Kidney (tissue), 14 donors: Measurements from ENCODE around the gene CLMN. TPM values are rescaled to one million over a fixed set of nuclear protein-coding genes. Genes with fewer than 3 reads are reported as not detected.

Source experiments
- DNase-seq, 5 donors: peaks; one replicate each; pipeline ENCODE4 v3.0.0-alpha.2; 2013 to 2020
- FAIRE-seq: peaks from 2 replicates; lab custom pipeline; 2012; peaks lifted over from hg19 to GRCh38; lab: Jason Lieb, UNC
- H3K27ac ChIP-seq, 2 donors: one replicate each; pipeline ENCODE4 v1.7.0; 2013; ENCODE audit warnings: low read depth in 2 of 2, low read length in 2 of 2, inconsistent platforms in 1 of 2
- H3K27me3 ChIP-seq: one replicate; pipeline ENCODE4 v1.7.1; 2013; ENCODE audit warnings: low read length, inconsistent platforms; ENCODE audit not compliant: control insufficient read depth, insufficient read depth
- H3K36me3 ChIP-seq, 3 donors: one replicate each; pipeline versions ENCODE4 v1.7.0 to v1.7.1; 2013; ENCODE audit warnings: low read length in 3 of 3, control low read depth in 1 of 3, inconsistent platforms in 1 of 3; ENCODE audit not compliant: insufficient read depth in 3 of 3, control insufficient read depth in 2 of 3
- H3K4me1 ChIP-seq, 3 donors: one replicate each; pipeline versions ENCODE4 v1.7.0 to v1.7.1; 2013; ENCODE audit warnings: low read length in 3 of 3, inconsistent platforms in 1 of 3, low read depth in 1 of 3; ENCODE audit not compliant: control insufficient read depth in 2 of 3, insufficient read depth in 2 of 3
- H3K4me3 ChIP-seq, 3 donors: one replicate each; pipeline versions ENCODE4 v1.7.0 to v1.8.1; 2013; ENCODE audit warnings: low read length in 3 of 3, control low read depth in 1 of 3, inconsistent platforms in 1 of 3
- H3K9ac ChIP-seq, 3 donors: one replicate each; pipeline versions ENCODE4 v1.7.0 to v1.7.1; 2013; ENCODE audit warnings: low read length in 3 of 3, control low read depth in 1 of 3, inconsistent platforms in 1 of 3
- H3K9me3 ChIP-seq, 3 donors: one replicate each; pipeline versions ENCODE4 v1.7.0 to v1.7.1; 2013; ENCODE audit warnings: low read length in 3 of 3, control low read depth in 1 of 3, inconsistent platforms in 1 of 3; ENCODE audit not compliant: control insufficient read depth in 2 of 3, insufficient read depth in 1 of 3
- CTCF ChIP-seq: IDR thresholded peaks from 3 replicates; pipeline ENCODE4 v1.5.1; 2012; ENCODE audit warnings: mild to moderate bottlenecking, moderate library complexity, borderline replicate concordance; ENCODE audit not compliant: insufficient read depth; ENCODE audit errors: extremely low read depth
- intact Hi-C: fragments of 100-400 bp; cut with DNase I; formaldehyde crosslinking; loops from one replicate; pipeline ENCODE4 v1.11.1; 2022
- polyA plus RNA-seq: library from polyadenylated mRNA; stranded (reverse); fragments of 350-450 nt; fragmentation: Illumina TruSeq; extraction: RNeasy Lipid Tissue Mini Kit (QIAGEN cat#74804); gene quantifications from one replicate; pipeline ENCODE4 v1.2.3, GENCODE V29; 2014; ENCODE audit warnings: low read depth, low replicate concordance; ENCODE audit not compliant: insufficient read depth
- total RNA-seq: library from RNA; stranded (reverse); fragmentation: NEBNext Ultra II Directional; extraction: Animal tissue kit (Norgen Biotek cat#: 25700); gene quantifications from one replicate; pipeline ENCODE4 v1.2.1, GENCODE V29; 2021
- donor health status: control.
- donor health status: control.
- donor health status: control.
- donor health status: control.
- donor health status: control.
- donor health status: DM: yes; HTN: yes; CAD: no.
- donor health status: Normal renal cell carcinoma (clear cell type).

Gene CLMN
- total and polyA plus RNA-seq, 2 donors from 2014 or later, result 33.1 to 151 TPM

GRCh38 chr14:95199298-95199983, 120.3 kb downstream of the CLMN start:
- peaks cover 0 to 2% (median 0%) of the 10 kb centered on the region in 3 donors for H3K4me1 ChIP-seq
- intact Hi-C loops, result no loop called here
- no peak for TF ChIP-seq CTCF
- FAIRE-seq (no peak), DNase-seq (peak in 1 of 5 donors; percentile 19)
- no peak overlapping the region for H3K4me3 ChIP-seq
- H3K27ac ChIP-seq, result no peak overlapping the region
- H3K36me3 ChIP-seq, result peaks cover 0 to 42% (median 14%) of the 10 kb centered on the region in 3 donors
- no peaks in the 10 kb centered on the region for H3K27me3 ChIP-seq
- H3K9ac ChIP-seq, result no peak overlapping the region
- no peaks in the 10 kb centered on the region for H3K9me3 ChIP-seq

- Histone ChIP-seq H3K9me3 (no peaks in the 10 kb centered on the region), H3K36me3 (peaks cover 0 to 41% (median 13%) of the 10 kb centered on the region in 3 donors), H3K27ac (no peak overlapping the region), H3K4me1 (peaks cover 0 to 2% (median 0%) of the 10 kb centered on the region in 3 donors), H3K27me3 (no peaks in the 10 kb centered on the region), H3K4me3 (no peak overlapping the region), H3K9ac (no peak overlapping the region)
- intact Hi-C loops, result no loop called here
- no peak for TF ChIP-seq CTCF
- FAIRE-seq, result no peak
- peak in 2 of 5 donors; percentile 40 to 57 for DNase-seq
These were observed 121.4 kb downstream of the CLMN start for GRCh38 chr14:95198320-95198719.

DNA sequence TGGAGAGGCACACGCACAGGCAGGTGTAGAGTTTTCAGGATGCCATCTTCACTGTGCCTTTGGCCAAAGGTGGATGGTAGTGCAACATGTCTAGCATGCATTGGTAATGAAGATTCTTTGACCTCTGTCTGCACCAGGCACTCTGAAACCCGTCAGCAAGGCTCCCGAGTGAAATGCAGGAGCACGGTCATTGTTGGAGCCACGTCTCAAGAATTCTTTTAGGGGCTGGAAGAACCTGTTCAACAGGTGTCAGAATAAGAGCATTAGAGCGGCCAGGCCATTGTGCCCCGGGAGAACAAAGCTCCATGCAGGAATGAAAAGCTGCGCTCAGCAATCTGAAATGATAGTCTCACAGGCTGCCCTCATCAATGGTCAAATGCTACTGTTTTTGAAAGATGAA, 122.2 kb downstream of the CLMN start:
- H3K36me3 ChIP-seq, result peaks cover 0 to 37% (median 12%) of the 10 kb centered on the region in 3 donors
- H3K27me3 ChIP-seq, result no peaks in the 10 kb centered on the region
- peak; percentile 55 to 85 (median 70) for DNase-seq
- intact Hi-C loops, result no loop called here
- H3K4me3 ChIP-seq, result no peak overlapping the region
- no peaks in the 10 kb centered on the region for H3K9me3 ChIP-seq
- no peak overlapping the region for H3K27ac ChIP-seq
- no peak overlapping the region for H3K9ac ChIP-seq
- no peak for FAIRE-seq
- peaks cover 0 to 2% (median 0%) of the 10 kb centered on the region in 3 donors for H3K4me1 ChIP-seq
- TF ChIP-seq CTCF, result no peak
